Endothelial cell of hepatic sinusoid (primary cell): ENCODE measurements around the gene ZC3H4.
"Not testable (repeated sequence)": the region's sequence is repeated elsewhere in the genome, so short reads cannot be mapped to it uniquely, and the experiment has no call there.

Experiments
- in situ Hi-C: cut with HindIII; loops from 2 replicates; pipeline ENCODE4 v1.10.0; 2017; ENCODE audit warnings: low sequenced_read_pairs

The ZC3H4 gene

GRCh38 chr19:47112997-47113849 lies at the start of gene ZC3H4:
Gene ZC3H4, minus strand, starts transcription at chr19:47113776. Its CDS starts 1,192 bp downstream, at chr19:47112584.
- in situ Hi-C loops, result no loop called here

GRCh38 chr19:47161876-47162489 lies 48.4 kb upstream of the ZC3H4 start:
- in situ Hi-C loops, result no loop called here

GRCh38 chr19:47158879-47159503 lies 45.4 kb upstream of the ZC3H4 start:
- in situ Hi-C loops, result no loop called here

GRCh38 chr19:47158367-47158791 lies 44.8 kb upstream of the ZC3H4 start:
- in situ Hi-C loops, result no loop called here

- in situ Hi-C loops, result no loop called here
These were observed 44.1 kb upstream of the ZC3H4 start for GRCh38 chr19:47157431-47158321.

GRCh38 chr19:47156861-47157430 lies 43.4 kb upstream of the ZC3H4 start:
- in situ Hi-C loops, result no loop called here

- in situ Hi-C loops, result no loop called here
These were observed 41.6 kb upstream of the ZC3H4 start for GRCh38 chr19:47155148-47155547.

- in situ Hi-C loops, result loop anchor here (5.0 kb wide), 1 partner anchor 59 kb away; no protein-coding TSS in a partner anchor
These were observed 39.7 kb upstream of the ZC3H4 start for GRCh38 chr19:47153266-47153665.

- in situ Hi-C loops, result loop anchor here (5.0 kb wide), 1 partner anchor 60 kb away; no protein-coding TSS in a partner anchor
These were observed 39.1 kb upstream of the ZC3H4 start for GRCh38 chr19:47152632-47153031.

- in situ Hi-C loops, result loop anchor here (5.0 kb wide), 1 partner anchor 60 kb away; no protein-coding TSS in a partner anchor
These were observed 38.6 kb upstream of the ZC3H4 start for GRCh38 chr19:47152205-47152604.

- in situ Hi-C loops, result loop anchor here (5.0 kb wide), 1 partner anchor 61 kb away; no protein-coding TSS in a partner anchor
These were observed 38.1 kb upstream of the ZC3H4 start for GRCh38 chr19:47151627-47152026.

GRCh38 chr19:47146920-47147319 lies 33.3 kb upstream of the ZC3H4 start:
- in situ Hi-C loops, result no loop called here

GRCh38 chr19:47145639-47146486 lies 32.3 kb upstream of the ZC3H4 start:
- in situ Hi-C loops, result no loop called here

GRCh38 chr19:47144630-47145029 lies 31.1 kb upstream of the ZC3H4 start:
- in situ Hi-C loops, result no loop called here

- in situ Hi-C loops, result no loop called here
These were observed 29.9 kb upstream of the ZC3H4 start for GRCh38 chr19:47143322-47144073.

GRCh38 chr19:47142779-47143178 lies 29.2 kb upstream of the ZC3H4 start:
- in situ Hi-C loops, result no loop called here

- in situ Hi-C loops, result no loop called here
These were observed 28.1 kb upstream of the ZC3H4 start for GRCh38 chr19:47141695-47142094.

- in situ Hi-C loops, result not testable (repeated sequence)
These were observed 27.7 kb upstream of the ZC3H4 start for GRCh38 chr19:47141252-47141651.

GRCh38 chr19:47135156-47135555 lies 21.6 kb upstream of the ZC3H4 start:
- in situ Hi-C loops, result no loop called here
